IPS DF 4.7 (cell line): ENCODE results near the gene VAC14.

Source experiments
- DNase-seq: peaks from one replicate; pipeline ENCODE4 v3.0.0-alpha.2; 2013; ENCODE audit warnings: low spot score; ENCODE audit errors: extremely low read depth

VAC14 gene

GRCh38 chr16:70708366-70709246 is 92.4 kb downstream of the VAC14 start:
- DNase-seq: no peak

- DNase-seq: no peak
These were observed 94.0 kb downstream of the VAC14 start for GRCh38 chr16:70706948-70707465.

GRCh38 chr16:70705056-70705455 is 95.9 kb downstream of the VAC14 start:
- no peak for DNase-seq

GRCh38 chr16:70704586-70704985 is 96.4 kb downstream of the VAC14 start:
- no peak for DNase-seq

GRCh38 chr16:70703835-70704381 is 97.0 kb downstream of the VAC14 start:
- DNase-seq: no peak

- DNase-seq: no peak
These were observed 97.7 kb downstream of the VAC14 start for GRCh38 chr16:70703041-70703834.

- DNase-seq: no peak
These were observed 98.3 kb downstream of the VAC14 start for GRCh38 chr16:70702624-70703023.

- no peak for DNase-seq
These were observed 99.0 kb downstream of the VAC14 start for GRCh38 chr16:70701998-70702397.

GRCh38 chr16:70701596-70701995 is 99.4 kb downstream of the VAC14 start:
- DNase-seq: no peak

- DNase-seq: no peak
These were observed 99.9 kb downstream of the VAC14 start for GRCh38 chr16:70701036-70701435.

GRCh38 chr16:70700101-70701020 is 100.6 kb downstream of the VAC14 start:
- no peak for DNase-seq

- no peak for DNase-seq
These were observed 101.3 kb downstream of the VAC14 start for GRCh38 chr16:70699696-70700095.

GRCh38 chr16:70698901-70699300 is 102.1 kb downstream of the VAC14 start:
- DNase-seq: no peak

GRCh38 chr16:70697594-70698170 is 103.3 kb downstream of the VAC14 start:
- DNase-seq: no peak

GRCh38 chr16:70696952-70697593 is 103.9 kb downstream of the VAC14 start:
- DNase-seq: no peak

- no peak for DNase-seq
These were observed 104.6 kb downstream of the VAC14 start for GRCh38 chr16:70696355-70696754.

- no peak for DNase-seq
These were observed 105.5 kb downstream of the VAC14 start for GRCh38 chr16:70695331-70696070.

GRCh38 chr16:70694868-70695218 is 106.1 kb downstream of the VAC14 start:
- DNase-seq: no peak

- DNase-seq: no peak
These were observed 106.7 kb downstream of the VAC14 start for GRCh38 chr16:70694088-70694867.
